ENCODE results near the gene BMAL2.

GRCh38 chr12:27284751-27285150, 47.9 kb upstream of the BMAL2 start:
- TF ChIP-seq CTCF (IDR thresholded peaks at IDR 0.05) (no peak), POLR2A (IDR thresholded peaks at IDR 0.05) (no peak)

Data from body of pancreas (tissue), 4 donors.